ENCODE data around the gene STK4. TPM values are rescaled to one million over a fixed set of nuclear protein-coding genes. Genes with fewer than 3 reads are reported as not detected.

Gene STK4
- total RNA-seq, 2 donors from 2014 or later, result 149 to 205 TPM

DNA sequence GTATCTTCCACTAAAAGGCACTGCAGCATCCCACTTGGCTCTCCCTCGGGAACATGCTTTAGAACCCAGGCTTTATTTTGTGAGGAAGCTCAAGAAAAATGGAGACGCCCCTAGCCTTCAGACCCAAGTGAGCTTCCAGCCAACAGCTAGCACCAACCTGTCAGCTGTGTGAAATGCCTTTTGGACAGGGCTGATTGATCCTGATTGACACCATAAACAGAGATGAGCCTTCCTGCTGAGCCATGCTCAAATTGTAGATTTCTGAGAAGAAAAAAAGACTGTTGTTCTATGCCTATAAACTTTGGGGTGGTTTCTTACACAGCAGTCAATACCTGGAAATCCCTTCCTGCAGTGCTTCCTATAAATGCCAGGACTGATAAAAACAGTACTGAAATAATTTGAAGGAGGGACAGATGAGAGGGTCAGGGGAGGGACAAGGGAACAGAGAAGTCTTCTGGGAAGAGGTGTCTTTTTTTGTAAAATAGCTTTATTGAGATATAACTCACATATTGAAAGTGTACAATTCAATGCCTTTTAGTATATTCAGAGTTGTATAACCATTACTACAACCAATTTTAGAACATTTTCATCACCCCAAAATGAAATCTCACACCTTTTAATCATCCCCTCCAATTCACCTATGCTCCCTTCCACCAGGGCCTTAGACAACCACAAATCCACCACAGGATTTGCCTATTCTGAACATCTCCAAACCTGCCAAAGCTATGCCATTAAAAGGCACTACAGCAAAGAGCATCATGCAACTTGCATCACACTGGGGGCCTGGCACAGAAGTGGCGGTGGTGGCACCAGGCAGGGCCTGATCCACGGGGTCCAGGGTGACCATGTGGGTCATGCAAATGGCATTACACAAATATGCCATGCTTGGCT, 2.7 kb upstream of the STK4 start:
- Mint-ChIP-seq H3K27ac (peak overlapping the region in 1 of 2 donors; percentile 24), H3K9me3 (no peaks in the 10 kb centered on the region), H3K36me3 (peaks cover 36 to 46% of the 10 kb centered on the region in 2 donors)
- no peak for DNase-seq (ENCODE audit: low spot score in 2 of 2)
- no peak for ATAC-seq

DNA sequence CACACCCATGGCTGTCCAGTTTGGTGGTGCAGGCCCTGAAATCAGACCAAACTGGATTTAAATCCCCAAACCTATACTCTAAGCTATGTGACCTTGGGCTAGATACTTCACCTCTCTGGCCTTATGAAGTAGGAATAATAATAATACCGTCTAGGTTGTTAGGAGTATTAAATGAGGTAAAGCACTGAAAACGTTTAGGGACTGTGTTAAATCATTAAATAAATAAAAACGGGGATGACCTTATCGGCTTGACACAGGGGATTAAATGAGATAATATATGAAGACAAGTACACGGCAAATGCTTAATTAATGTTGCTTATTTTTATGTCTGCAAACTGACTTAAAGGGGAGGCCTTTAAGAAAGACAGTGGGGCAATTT, 672 bp upstream of the STK4 start:
- no peak for ATAC-seq
- DNase-seq (ENCODE audit: low spot score in 2 of 2), result no peak
- H3K27ac Mint-ChIP-seq, result peak overlapping the region; percentile 87 to 100
- no peaks in the 10 kb centered on the region for H3K9me3 Mint-ChIP-seq
- H3K36me3 Mint-ChIP-seq, result peaks cover 32 to 37% of the 10 kb centered on the region in 2 donors

DNA sequence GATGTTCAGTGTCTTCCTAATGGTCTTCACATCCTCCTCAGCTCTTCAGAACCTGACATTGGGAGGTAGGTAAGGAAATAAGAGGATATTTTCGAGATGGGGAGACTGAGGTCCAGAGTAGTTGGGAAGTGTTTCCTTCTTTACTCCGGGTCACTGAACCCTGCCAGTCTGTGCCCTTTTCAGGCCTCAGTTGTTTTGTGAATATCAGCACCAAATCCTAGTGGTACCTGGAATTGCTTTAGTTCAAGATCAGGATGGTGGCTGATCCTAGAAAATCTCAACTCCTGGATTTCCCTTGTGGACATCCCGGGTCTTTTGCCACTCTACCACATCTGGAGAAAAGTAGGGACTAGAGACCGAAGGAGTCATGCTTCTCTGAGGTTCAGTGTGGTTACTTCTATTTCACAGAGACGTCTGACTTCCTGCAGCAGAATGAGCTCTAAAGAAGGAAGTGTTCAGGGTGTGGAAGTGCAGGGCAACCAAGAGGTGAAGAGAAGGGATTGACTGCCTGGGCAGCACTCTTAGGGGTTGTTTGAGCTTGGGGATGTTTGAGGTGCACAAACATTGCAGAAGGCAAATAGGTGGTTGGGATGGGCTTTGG, 995 bp downstream of the STK4 start:
- peak in 1 of 2 donors; percentile 25 for ATAC-seq
- H3K27ac Mint-ChIP-seq, result peak overlapping the region; percentile 99 to 100
- no peak for DNase-seq (ENCODE audit: low spot score in 2 of 2)
- H3K36me3 Mint-ChIP-seq, result peaks cover 30 to 32% of the 10 kb centered on the region in 2 donors
- H3K9me3 Mint-ChIP-seq, result no peaks in the 10 kb centered on the region

DNA sequence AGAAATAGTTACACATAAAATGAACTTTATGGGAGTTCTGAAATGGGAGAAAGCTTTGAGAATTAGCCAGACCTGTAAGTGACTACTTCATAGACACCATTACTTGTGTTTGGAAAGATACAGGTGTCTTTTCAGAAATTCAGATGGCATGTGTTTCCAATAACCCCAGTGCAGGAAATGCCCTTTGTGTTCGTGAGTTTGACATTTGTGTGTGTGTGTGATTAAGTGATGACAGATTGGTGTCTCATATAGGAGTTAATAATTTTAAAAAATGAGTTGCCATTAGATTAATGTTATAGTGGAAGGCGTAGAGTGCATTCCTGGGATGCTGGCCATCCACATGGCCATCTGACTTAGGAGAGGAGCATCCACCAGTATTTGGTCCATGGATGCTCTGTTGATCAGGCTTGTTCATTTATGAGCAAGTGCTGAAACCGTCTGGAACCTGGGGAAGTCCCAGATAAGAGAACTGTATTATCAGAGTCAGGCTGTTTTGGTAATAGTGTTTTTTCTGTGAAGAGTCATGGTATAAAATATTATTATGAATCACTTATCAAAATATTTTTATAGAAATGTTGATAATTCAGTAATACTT, 3.1 kb downstream of the STK4 start:
- Mint-ChIP-seq H3K27ac (peak overlapping the region; percentile 99 to 100), H3K9me3 (no peaks in the 10 kb centered on the region), H3K36me3 (peaks cover 48% of the 10 kb centered on the region in 2 donors)
- DNase-seq (ENCODE audit: low spot score in 2 of 2), result peak in 1 of 2 donors; percentile 28
- ATAC-seq, result peak in 1 of 2 donors; percentile 8

DNA sequence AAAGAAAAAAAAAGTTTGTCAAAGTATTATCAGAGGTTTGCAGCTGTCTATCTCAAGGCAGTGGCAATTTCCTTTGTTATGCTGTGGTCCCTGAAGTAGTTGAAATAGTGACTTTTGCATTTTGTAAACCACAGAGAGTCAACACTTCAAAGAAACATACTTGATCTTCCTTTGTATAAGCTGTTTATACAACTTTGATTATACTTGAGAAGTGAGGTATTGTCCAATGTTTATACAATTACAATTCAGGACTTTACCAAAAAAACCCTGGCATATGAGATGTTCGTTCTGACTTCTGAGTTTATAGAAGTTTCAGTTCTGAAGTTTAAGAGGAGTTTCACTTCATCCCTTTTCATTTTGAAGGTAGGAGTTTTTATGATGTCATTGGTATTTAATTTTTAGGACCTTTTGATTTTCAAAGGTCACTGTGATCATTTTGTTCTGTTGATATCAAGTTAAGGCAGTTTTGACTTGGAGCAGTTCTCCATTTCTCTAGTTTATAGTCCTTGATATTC, 4.0 kb downstream of the STK4 start:
- Mint-ChIP-seq H3K36me3 (peaks cover 57% of the 10 kb centered on the region in 2 donors), H3K27ac (peak overlapping the region; percentile 99 to 100), H3K9me3 (no peaks in the 10 kb centered on the region)
- DNase-seq (ENCODE audit: low spot score in 2 of 2), result no peak
- peak; percentile 8 to 12 for ATAC-seq

DNA sequence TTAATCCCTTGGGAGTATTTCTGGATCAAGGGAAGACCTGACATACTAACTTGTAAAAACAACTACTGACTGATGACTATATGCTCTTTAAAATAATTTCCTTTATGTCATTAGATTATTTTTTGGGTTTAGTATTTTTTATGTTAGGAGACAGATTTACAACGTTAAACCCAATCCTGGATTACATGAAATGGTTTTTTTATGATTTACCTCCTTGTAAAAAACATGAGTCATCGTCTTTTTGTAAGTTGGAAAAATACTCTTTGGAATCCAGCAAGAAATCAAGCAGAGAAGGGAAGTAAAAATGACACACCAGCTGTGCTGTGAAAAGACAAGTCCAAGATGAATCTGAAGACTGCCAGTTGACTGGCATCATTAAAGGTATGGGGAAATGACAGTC, 6.7 kb downstream of the STK4 start:
- Mint-ChIP-seq H3K36me3 (peaks cover 53 to 63% of the 10 kb centered on the region in 2 donors), H3K9me3 (no peaks in the 10 kb centered on the region), H3K27ac (peak overlapping the region; percentile 55 to 67)
- ATAC-seq (no peak), DNase-seq (ENCODE audit: low spot score in 2 of 2) (no peak)

DNA sequence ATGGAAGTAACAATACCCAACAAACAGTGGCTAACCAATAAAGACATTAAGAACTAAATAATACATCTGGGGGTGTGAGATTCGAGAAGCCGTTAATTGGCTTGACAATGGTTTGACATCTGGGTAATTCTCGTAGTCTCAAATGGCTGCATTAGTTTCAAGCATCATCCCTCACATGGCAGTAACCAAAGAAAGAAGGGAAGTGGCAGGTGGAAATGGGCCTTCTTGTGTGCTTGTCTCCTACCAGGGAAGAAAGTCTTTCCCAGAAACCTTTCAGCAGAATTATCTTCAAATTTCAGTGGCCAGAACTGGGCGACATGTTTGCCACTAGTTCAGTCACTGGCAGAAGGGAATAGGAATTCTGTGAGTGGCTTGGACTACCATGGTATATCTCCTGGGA, 10.4 kb downstream of the STK4 start:
- peaks cover 64 to 73% of the 10 kb centered on the region in 2 donors for H3K36me3 Mint-ChIP-seq
- no peaks in the 10 kb centered on the region for H3K9me3 Mint-ChIP-seq
- peak overlapping the region in 1 of 2 donors; percentile 74 for H3K27ac Mint-ChIP-seq
- no peak for ATAC-seq
- DNase-seq (ENCODE audit: low spot score in 2 of 2), result no peak

DNA sequence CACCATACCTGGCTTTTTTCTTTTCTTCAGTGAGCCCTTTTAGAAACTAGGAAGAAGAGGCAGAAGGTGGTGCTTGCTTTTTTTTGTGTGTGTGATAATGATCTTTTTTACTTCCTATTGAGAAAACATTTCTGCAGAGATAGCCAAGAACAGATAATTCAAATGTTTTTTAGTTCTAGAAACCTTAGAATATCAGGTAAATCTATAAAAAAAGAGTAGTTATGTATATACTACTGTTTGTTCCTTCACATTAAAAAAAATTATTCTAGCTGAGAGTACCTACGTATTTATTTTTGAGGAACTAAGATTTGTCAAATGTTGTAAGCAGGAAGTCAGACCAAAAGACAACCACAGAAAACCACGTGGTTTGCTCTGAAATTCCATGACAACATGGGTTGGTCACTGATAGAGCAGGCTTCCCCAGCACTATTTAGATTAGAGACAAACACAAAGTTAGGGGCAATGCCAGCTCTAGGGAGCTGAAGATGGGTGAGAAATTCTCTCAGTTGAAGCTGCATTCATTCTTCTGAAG, 12.8 kb downstream of the STK4 start:
- Mint-ChIP-seq H3K9me3 (no peaks in the 10 kb centered on the region), H3K36me3 (peaks cover 60 to 76% of the 10 kb centered on the region in 2 donors), H3K27ac (peak overlapping the region; percentile 88 to 96)
- no peak for DNase-seq (ENCODE audit: low spot score in 2 of 2)
- ATAC-seq, result peak; percentile 64 to 81

DNA sequence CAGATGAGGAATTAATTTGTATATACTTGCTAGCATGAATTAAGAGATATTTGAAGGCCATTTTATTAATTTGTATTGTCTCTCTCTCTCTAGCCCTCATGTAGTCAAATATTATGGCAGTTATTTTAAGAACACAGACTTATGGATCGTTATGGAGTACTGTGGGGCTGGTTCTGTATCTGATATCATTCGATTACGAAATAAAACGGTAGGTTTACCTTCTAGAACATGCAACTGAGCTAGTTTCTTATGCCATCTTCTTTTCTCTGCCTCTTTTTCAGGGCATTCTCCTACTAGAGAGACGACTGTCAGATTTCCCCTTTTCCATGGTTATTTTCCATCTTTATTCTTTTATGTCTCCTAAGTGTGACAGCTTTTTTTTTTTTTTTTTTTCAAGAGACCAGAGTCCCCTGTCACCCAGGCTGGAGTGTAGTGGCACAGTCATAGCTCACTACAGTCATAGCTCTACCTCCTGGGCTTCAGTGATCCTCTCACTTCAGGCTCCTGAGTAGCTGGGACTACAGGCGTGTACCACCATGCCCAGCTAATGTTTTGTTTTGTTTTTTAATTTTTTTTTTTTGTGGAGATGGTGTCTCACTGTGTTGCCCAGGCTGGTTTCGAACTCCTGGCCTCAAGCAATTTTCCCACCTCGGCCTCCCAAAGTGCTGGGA, 15.6 kb downstream of the STK4 start:
- ATAC-seq (peak; percentile 84 to 88), DNase-seq (ENCODE audit: low spot score in 2 of 2) (no peak)
- Mint-ChIP-seq H3K27ac (peak overlapping the region; percentile 8 to 25), H3K9me3 (no peaks in the 10 kb centered on the region), H3K36me3 (peaks cover 37 to 62% of the 10 kb centered on the region in 2 donors)

DNA sequence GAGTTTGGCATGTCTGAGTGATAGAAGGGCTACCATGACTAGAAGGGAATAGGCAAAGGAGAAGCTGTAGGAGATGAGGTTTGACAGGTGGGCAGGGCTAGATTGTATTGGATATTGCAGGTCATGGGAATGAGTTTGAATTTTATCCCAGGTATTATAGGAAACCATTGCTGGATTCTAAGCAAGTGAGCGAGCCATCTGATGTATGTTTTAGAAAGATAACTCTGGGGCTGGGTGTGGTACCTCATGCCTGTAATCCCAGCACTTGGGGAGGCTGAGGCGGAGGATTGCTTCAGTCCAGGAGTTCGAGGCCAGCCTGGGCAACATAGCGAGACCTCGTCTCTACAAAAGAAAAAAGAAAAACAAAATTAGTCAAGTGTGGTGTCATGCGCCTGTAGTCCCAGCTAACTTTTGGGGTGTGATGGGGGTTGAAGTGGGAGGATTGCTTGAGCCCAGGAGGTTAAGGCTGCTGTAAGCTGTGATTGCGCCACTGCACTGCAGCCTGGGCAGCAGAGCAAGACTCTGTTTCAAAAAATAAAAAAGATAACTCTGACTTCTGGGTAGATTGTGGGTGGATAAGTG, 16.9 kb downstream of the STK4 start:
- no peak for DNase-seq (ENCODE audit: low spot score in 2 of 2)
- Mint-ChIP-seq H3K9me3 (no peaks in the 10 kb centered on the region), H3K27ac (peak overlapping the region; percentile 25 to 84), H3K36me3 (peaks cover 31 to 53% of the 10 kb centered on the region in 2 donors)
- ATAC-seq, result no peak

DNA sequence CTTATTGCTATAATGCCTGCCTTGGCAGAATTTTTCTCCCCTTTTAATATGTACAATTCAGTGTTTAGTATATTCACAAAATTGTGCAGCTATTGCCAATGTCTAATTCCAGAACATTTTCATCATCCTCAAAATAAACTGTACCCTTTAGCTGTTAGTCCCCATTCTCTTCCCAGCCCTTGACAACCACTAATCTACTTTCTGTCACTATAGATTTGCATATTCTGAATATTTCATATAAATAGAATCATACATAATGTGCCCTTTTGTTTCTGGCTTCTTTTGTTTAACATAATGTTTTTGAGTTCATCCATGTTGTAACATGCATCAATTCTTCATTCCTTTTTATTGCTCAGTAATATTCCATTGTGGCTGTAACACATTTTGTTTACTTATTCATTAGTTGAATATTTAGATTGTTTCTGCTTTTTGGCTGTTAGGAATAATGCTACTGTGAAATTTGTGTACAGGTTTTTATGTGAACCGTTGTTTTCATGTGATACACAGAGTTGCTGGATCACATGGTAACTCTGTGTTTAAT, 22.4 kb downstream of the STK4 start:
- Mint-ChIP-seq H3K36me3 (peaks cover 8 to 38% of the 10 kb centered on the region in 2 donors), H3K9me3 (no peaks in the 10 kb centered on the region), H3K27ac (no peak overlapping the region)
- ATAC-seq, result no peak
- DNase-seq (ENCODE audit: low spot score in 2 of 2), result no peak

DNA sequence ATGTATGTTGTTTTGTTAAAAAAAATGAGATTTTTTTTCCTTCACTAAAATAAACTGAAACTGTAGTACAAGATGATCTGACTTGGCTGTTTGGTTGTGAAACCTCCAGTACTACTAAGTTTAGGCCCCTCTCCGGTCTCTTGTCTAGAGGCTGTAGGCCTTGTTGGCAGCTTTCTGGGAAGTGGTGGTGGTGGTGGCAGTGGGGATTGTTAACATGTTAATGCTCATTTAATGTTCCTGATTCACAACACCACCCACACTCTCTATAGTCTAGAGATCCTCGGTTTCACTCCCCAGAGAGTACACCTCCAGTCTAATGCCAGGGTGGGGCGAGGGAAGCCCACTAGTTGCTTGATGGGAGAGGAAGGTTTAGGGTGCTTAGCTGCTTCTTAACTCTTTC, 24.1 kb downstream of the STK4 start:
- DNase-seq (ENCODE audit: low spot score in 2 of 2) (peak; percentile 54 to 63), ATAC-seq (peak; percentile 90 to 96)
- no peaks in the 10 kb centered on the region for H3K9me3 Mint-ChIP-seq

DNA sequence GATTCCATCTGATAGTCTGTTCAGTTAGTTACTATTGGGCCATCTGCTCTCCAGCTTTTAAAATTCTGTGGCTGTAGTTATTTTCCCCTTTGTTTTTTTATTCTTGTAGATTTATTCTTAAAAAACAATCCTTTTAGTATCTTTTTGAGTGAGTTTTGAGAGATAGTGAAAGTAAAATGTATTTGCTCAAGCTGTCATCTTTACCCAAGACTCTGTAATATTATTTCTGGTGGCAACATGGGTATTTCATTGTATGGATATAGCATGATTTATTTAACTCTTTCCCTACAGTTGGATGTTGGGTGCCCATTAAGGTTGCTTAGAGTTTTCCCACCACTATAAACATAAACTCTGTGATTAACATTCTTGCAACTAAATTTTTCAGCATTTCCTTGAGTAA, 24.6 kb downstream of the STK4 start:
- DNase-seq (ENCODE audit: low spot score in 2 of 2) (no peak), ATAC-seq (peak; percentile 20 to 55)
- peaks cover 9 to 49% of the 10 kb centered on the region in 2 donors for H3K36me3 Mint-ChIP-seq
- peak overlapping the region; percentile 88 to 96 for H3K27ac Mint-ChIP-seq
- no peaks in the 10 kb centered on the region for H3K9me3 Mint-ChIP-seq

More for the DNA sequence above, 24.1 kb downstream of the STK4 start:
- Mint-ChIP-seq H3K27ac (peak overlapping the region; percentile 88 to 96), H3K36me3 (peaks cover 9 to 48% of the 10 kb centered on the region in 2 donors)

DNA sequence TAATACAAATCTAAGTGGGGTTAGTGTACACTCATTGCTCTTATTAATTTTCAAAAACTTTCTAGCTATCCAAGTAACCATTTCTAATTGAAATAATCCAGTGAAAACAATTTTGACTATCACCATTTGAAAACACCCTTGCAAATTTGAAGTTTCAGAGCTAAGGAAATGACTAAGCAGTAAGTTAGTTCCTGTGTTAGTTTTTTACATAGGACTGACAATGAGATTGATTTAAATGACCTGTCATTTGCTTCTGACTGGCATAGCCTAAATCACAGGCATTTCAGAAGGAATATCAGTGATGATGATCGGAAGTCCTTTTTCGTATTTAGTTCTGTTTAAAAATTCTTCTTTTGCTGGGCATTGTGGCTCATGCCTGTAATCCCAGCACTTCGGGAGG, 27.0 kb downstream of the STK4 start:
- DNase-seq (ENCODE audit: low spot score in 2 of 2) (no peak), ATAC-seq (peak in 1 of 2 donors; percentile 36)
- peaks cover 26 to 57% of the 10 kb centered on the region in 2 donors for H3K36me3 Mint-ChIP-seq
- no peaks in the 10 kb centered on the region for H3K9me3 Mint-ChIP-seq
- peak overlapping the region; percentile 70 to 87 for H3K27ac Mint-ChIP-seq

DNA sequence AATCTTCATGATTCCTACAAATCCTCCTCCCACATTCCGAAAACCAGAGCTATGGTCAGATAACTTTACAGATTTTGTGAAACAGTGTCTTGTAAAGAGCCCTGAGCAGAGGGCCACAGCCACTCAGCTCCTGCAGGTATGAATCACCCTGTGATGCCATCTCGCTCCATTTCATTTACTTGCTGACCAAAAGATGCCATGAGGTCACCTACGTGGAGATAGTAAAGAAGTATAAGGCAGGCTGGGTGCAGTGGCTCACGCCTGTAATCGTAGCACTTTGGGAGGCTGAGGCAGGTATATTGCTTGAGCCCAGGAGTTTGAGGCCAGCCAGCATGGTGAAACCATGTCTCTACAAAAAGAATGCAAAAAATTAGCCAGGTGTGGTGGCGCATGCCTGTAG, 30.9 kb downstream of the STK4 start:
- DNase-seq (ENCODE audit: low spot score in 2 of 2) (no peak), ATAC-seq (peak in 1 of 2 donors; percentile 58)
- H3K9me3 Mint-ChIP-seq, result no peaks in the 10 kb centered on the region
- H3K36me3 Mint-ChIP-seq, result peaks cover 32 to 66% of the 10 kb centered on the region in 2 donors
- H3K27ac Mint-ChIP-seq, result peak overlapping the region; percentile 84 to 86

DNA sequence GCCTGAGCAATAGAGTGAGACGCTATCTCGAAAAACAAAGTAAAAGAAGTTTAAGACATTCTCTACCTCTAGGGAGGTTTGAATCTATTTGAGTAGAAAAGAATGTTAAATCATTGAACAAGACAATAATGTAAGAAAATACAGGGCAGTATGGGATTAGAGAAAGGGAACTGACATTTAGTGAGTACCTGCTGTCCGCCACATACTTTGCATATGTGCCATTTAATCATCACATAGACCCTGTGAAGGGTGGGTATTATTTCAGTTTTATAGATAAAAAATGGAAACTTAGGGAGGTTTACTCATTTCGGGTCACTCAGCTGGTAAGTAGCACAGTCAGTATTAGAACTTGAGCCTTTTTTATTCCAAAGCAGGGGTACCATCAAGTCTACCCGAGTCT, 31.4 kb downstream of the STK4 start:
- DNase-seq (ENCODE audit: low spot score in 2 of 2) (no peak), ATAC-seq (peak in 1 of 2 donors; percentile 59)
- Mint-ChIP-seq H3K36me3 (peaks cover 32 to 66% of the 10 kb centered on the region in 2 donors), H3K9me3 (no peaks in the 10 kb centered on the region), H3K27ac (peak overlapping the region; percentile 84 to 86)
